Activated CD4-positive, alpha-beta memory T cell treated with anti-CD3 and anti-CD28 coated beads for 36 hours (primary cell): ENCODE measurements around the gene TOR1A. TPM values are rescaled to one million over a fixed set of nuclear protein-coding genes. Genes with fewer than 3 reads are reported as not detected.

Source experiments
- CTCF ChIA-PET: fragments of 350-600 bp; sonication (Branson Sonifier 250); formaldehyde crosslinking; loops from one replicate; lab custom pipeline; 2021; ENCODE audit warnings: antibody characterized with exemption, inconsistent platforms; lab: Charles Lee
- POLR2A ChIA-PET: fragments of 350-600 bp; sonication (Branson Sonifier 250); formaldehyde crosslinking; loops from one replicate; lab custom pipeline; 2021; ENCODE audit warnings: antibody characterized with exemption; lab: Charles Lee
- DNase-seq: peaks from one replicate; pipeline ENCODE4 v3.0.0-alpha.2; 2020
- H3K27ac Mint-ChIP-seq: one replicate; pipeline ENCODE4 v1.8.0; 2021; ENCODE audit warnings: mixed read lengths
- H3K27me3 Mint-ChIP-seq: one replicate; pipeline ENCODE4 v1.8.0; 2021; ENCODE audit warnings: mixed read lengths
- H3K36me3 Mint-ChIP-seq: one replicate; pipeline ENCODE4 v1.8.0; 2021; ENCODE audit warnings: mixed read lengths
- H3K4me1 Mint-ChIP-seq: one replicate; pipeline ENCODE4 v1.8.0; 2021; ENCODE audit warnings: low read depth, mixed read lengths
- H3K4me3 Mint-ChIP-seq: one replicate; pipeline ENCODE4 v1.8.0; 2021; ENCODE audit warnings: mild to moderate bottlenecking, mixed read lengths
- H3K9me3 Mint-ChIP-seq: one replicate; pipeline ENCODE4 v1.8.0; 2021; ENCODE audit warnings: mixed read lengths
- intact Hi-C: fragments of 100-400 bp; cut with micrococcal nuclease; formaldehyde crosslinking; loops from one replicate; pipeline ENCODE4 v1.15.1; 2023
- total RNA-seq, 2 experiments: library from RNA; stranded (reverse); gene quantifications; one replicate each; pipeline ENCODE4 v1.2.3, GENCODE V29; 2021

The TOR1A gene
- total RNA-seq = 10 to 100 TPM; 38.5 to 41.6 TPM

GRCh38 chr9:129823935-129824601, at the start of gene TOR1A:
Gene TOR1A, minus strand, starts transcription at chr9:129824136. Its CDS starts 51 bp downstream, at chr9:129824085.
- Mint-ChIP-seq H3K4me1 (peaks cover 13% of the 10 kb centered on the region), H3K9me3 (no peaks in the 10 kb centered on the region), H3K27ac (peak within 1 kb of the TSS; percentile 80), H3K27me3 (no peaks in the 10 kb centered on the region), H3K4me3 (peak within 1 kb of the TSS; percentile 81), H3K36me3 (peaks cover 22% of the 10 kb centered on the region)
- intact Hi-C loops = loop anchor here (1.0 to 10.0 kb wide), 4 partner anchors 11 to 891 kb away; partner anchors contain the start of genes C9orf78, TOR1B and USP20
- CTCF ChIA-PET = no interaction called here
- DNase-seq = peak; percentile 96
- POLR2A ChIA-PET = interaction anchor here (1.0 to 1.5 kb wide), 2 partner anchors 10 to 21 kb away, joined by 3 to 4 read pairs; partner anchors contain the start of gene TOR1B

GRCh38 chr9:129871046-129871445, 47.1 kb upstream of the TOR1A start:
- DNase-seq = no peak
- ChIA-PET CTCF (interaction anchor here (1.2 kb wide), 1 partner anchor 238 kb away, joined by 3 read pairs; no protein-coding TSS in a partner anchor), POLR2A (interaction anchor here (0.6 kb wide), 1 partner anchor 22 kb away, joined by 5 read pairs; no protein-coding TSS in a partner anchor)
- Mint-ChIP-seq H3K27me3 (no peaks in the 10 kb centered on the region), H3K36me3 (peaks cover 30% of the 10 kb centered on the region), H3K4me1 (peaks cover 56% of the 10 kb centered on the region), H3K27ac (peak overlapping the region; percentile 90), H3K4me3 (no peak overlapping the region), H3K9me3 (no peaks in the 10 kb centered on the region)
- intact Hi-C loops = no loop called here

GRCh38 chr9:129869585-129870501, 45.9 kb upstream of the TOR1A start:
- ChIA-PET POLR2A (interaction anchor here (1.3 to 2.4 kb wide), 6 partner anchors 9 to 35 kb away, joined by 3 to 15 read pairs (median 6); partner anchors contain the start of genes C9orf78 and USP20), CTCF (interaction anchor here (0.5 to 2.1 kb wide), 6 partner anchors 11 to 333 kb away, joined by 3 to 7 read pairs (median 3); no protein-coding TSS in a partner anchor)
- H3K36me3 Mint-ChIP-seq = peaks cover 32% of the 10 kb centered on the region
- peaks cover 67% of the 10 kb centered on the region for H3K4me1 Mint-ChIP-seq
- DNase-seq = no peak
- H3K9me3 Mint-ChIP-seq = no peaks in the 10 kb centered on the region
- H3K27ac Mint-ChIP-seq = peak overlapping the region; percentile 90
- intact Hi-C loops = loop anchor here (1.0 to 2.0 kb wide), 3 partner anchors 14 to 67 kb away; partner anchors contain the start of genes C9orf78, TOR1B and USP20
- peak overlapping the region; percentile 67 for H3K4me3 Mint-ChIP-seq
- no peaks in the 10 kb centered on the region for H3K27me3 Mint-ChIP-seq

- H3K4me1 Mint-ChIP-seq = peaks cover 71% of the 10 kb centered on the region
- peak overlapping the region; percentile 90 for H3K27ac Mint-ChIP-seq
- H3K27me3 Mint-ChIP-seq = no peaks in the 10 kb centered on the region
- H3K9me3 Mint-ChIP-seq = no peaks in the 10 kb centered on the region
- ChIA-PET CTCF (interaction anchor here (0.5 to 2.1 kb wide), 6 partner anchors 8 to 334 kb away, joined by 3 to 7 read pairs (median 3); no protein-coding TSS in a partner anchor), POLR2A (interaction anchor here (0.8 to 2.4 kb wide), 7 partner anchors 8 to 38 kb away, joined by 3 to 15 read pairs (median 5); partner anchors contain the start of genes C9orf78 and USP20)
- intact Hi-C loops = loop anchor here (1.0 to 2.0 kb wide), 3 partner anchors 15 to 66 kb away; partner anchors contain the start of genes C9orf78, TOR1B and USP20
- peak overlapping the region; percentile 67 for H3K4me3 Mint-ChIP-seq
- H3K36me3 Mint-ChIP-seq = peaks cover 27% of the 10 kb centered on the region
- DNase-seq = peak; percentile 95
These were observed 45.0 kb upstream of the TOR1A start for GRCh38 chr9:129868872-129869486.

- no peak for DNase-seq
- peaks cover 28% of the 10 kb centered on the region for H3K36me3 Mint-ChIP-seq
- peaks cover 79% of the 10 kb centered on the region for H3K4me1 Mint-ChIP-seq
- H3K9me3 Mint-ChIP-seq = no peaks in the 10 kb centered on the region
- ChIA-PET POLR2A (interaction anchor here (0.8 to 2.4 kb wide), 7 partner anchors 12 to 38 kb away, joined by 3 to 15 read pairs (median 5); partner anchors contain the start of genes C9orf78 and USP20), CTCF (interaction anchor here (1.0 to 2.1 kb wide), 5 partner anchors 8 to 19 kb away, joined by 3 to 7 read pairs (median 3); no protein-coding TSS in a partner anchor)
- peak overlapping the region; percentile 67 for H3K4me3 Mint-ChIP-seq
- H3K27ac Mint-ChIP-seq = peak overlapping the region; percentile 90
- no peaks in the 10 kb centered on the region for H3K27me3 Mint-ChIP-seq
- intact Hi-C loops = loop anchor here (2.0 kb wide), 1 partner anchor 65 kb away; the partner anchor contains the start of gene TOR1B
These were observed 44.3 kb upstream of the TOR1A start for GRCh38 chr9:129868023-129868871.

GRCh38 chr9:129867136-129868022, 43.4 kb upstream of the TOR1A start:
- Mint-ChIP-seq H3K27ac (peak overlapping the region; percentile 85), H3K9me3 (no peaks in the 10 kb centered on the region), H3K27me3 (no peaks in the 10 kb centered on the region), H3K4me1 (peaks cover 84% of the 10 kb centered on the region), H3K36me3 (peaks cover 30% of the 10 kb centered on the region), H3K4me3 (no peak overlapping the region)
- peak; percentile 50 for DNase-seq
- ChIA-PET CTCF (interaction anchor here (1.1 to 1.3 kb wide), 2 partner anchors 18 to 19 kb away, joined by 3 to 4 read pairs; no protein-coding TSS in a partner anchor), POLR2A (interaction anchor here (1.1 to 5.1 kb wide), 4 partner anchors 19 to 31 kb away, joined by 3 to 35 read pairs (median 14); partner anchors contain the start of genes C9orf78 and USP20)
- intact Hi-C loops = loop anchor here (2.0 kb wide), 1 partner anchor 65 kb away; the partner anchor contains the start of gene TOR1B

- Mint-ChIP-seq H3K9me3 (no peaks in the 10 kb centered on the region), H3K36me3 (peaks cover 36% of the 10 kb centered on the region), H3K4me3 (peak overlapping the region; percentile 10), H3K27me3 (no peaks in the 10 kb centered on the region), H3K4me1 (peaks cover 88% of the 10 kb centered on the region), H3K27ac (peak overlapping the region; percentile 85)
- CTCF ChIA-PET = interaction anchor here (1.3 kb wide), 1 partner anchor 19 kb away, joined by 3 read pairs; no protein-coding TSS in a partner anchor
- POLR2A ChIA-PET = interaction anchor here (1.4 to 5.1 kb wide), 3 partner anchors 20 to 30 kb away, joined by 3 to 35 read pairs (median 23); partner anchors contain the start of genes C9orf78 and USP20
- peak; percentile 63 for DNase-seq
- intact Hi-C loops = no loop called here
These were observed 42.6 kb upstream of the TOR1A start for GRCh38 chr9:129866394-129867135.

GRCh38 chr9:129865668-129866320, 41.9 kb upstream of the TOR1A start:
- ChIA-PET CTCF (interaction anchor here (0.6 to 1.2 kb wide), 3 partner anchors 12 to 27 kb away, joined by 3 to 4 read pairs (median 4); no protein-coding TSS in a partner anchor), POLR2A (interaction anchor here (0.6 to 5.1 kb wide), 6 partner anchors 20 to 376 kb away, joined by 3 to 35 read pairs (median 4); partner anchors contain the start of genes C9orf78 and USP20)
- H3K36me3 Mint-ChIP-seq = peaks cover 40% of the 10 kb centered on the region
- H3K4me1 Mint-ChIP-seq = peaks cover 89% of the 10 kb centered on the region
- peak overlapping the region; percentile 85 for H3K27ac Mint-ChIP-seq
- DNase-seq = peak; percentile 30
- H3K27me3 Mint-ChIP-seq = no peaks in the 10 kb centered on the region
- intact Hi-C loops = loop anchor here (1.0 kb wide), 1 partner anchor 23 kb away; no protein-coding TSS in a partner anchor
- no peaks in the 10 kb centered on the region for H3K9me3 Mint-ChIP-seq
- no peak overlapping the region for H3K4me3 Mint-ChIP-seq
